SH-SY5Y (cell line): Measurements from ENCODE around the gene ILK.

Source experiments
- GATA2 ChIP-seq: IDR thresholded peaks from 2 replicates; pipeline ENCODE4 v1.6.1; 2011; ENCODE audit warnings: mild to moderate bottlenecking, low read depth, low read length
- GATA3 ChIP-seq: IDR thresholded peaks from 2 replicates; pipeline ENCODE4 v1.6.1; 2011; ENCODE audit warnings: low read depth, mild to moderate bottlenecking, low read length, moderate library complexity

- TF ChIP-seq GATA2 (no peak), GATA3 (no peak)
Observed at GRCh38 chr11:6602096-6602940, 1.3 kb upstream of the ILK start.
